ENCODE data around the gene SHKBP1.
"Not testable (repeated sequence)": the region's sequence is repeated elsewhere in the genome, so short reads cannot be mapped to it uniquely, and the experiment has no call there.

SHKBP1 gene

DNA sequence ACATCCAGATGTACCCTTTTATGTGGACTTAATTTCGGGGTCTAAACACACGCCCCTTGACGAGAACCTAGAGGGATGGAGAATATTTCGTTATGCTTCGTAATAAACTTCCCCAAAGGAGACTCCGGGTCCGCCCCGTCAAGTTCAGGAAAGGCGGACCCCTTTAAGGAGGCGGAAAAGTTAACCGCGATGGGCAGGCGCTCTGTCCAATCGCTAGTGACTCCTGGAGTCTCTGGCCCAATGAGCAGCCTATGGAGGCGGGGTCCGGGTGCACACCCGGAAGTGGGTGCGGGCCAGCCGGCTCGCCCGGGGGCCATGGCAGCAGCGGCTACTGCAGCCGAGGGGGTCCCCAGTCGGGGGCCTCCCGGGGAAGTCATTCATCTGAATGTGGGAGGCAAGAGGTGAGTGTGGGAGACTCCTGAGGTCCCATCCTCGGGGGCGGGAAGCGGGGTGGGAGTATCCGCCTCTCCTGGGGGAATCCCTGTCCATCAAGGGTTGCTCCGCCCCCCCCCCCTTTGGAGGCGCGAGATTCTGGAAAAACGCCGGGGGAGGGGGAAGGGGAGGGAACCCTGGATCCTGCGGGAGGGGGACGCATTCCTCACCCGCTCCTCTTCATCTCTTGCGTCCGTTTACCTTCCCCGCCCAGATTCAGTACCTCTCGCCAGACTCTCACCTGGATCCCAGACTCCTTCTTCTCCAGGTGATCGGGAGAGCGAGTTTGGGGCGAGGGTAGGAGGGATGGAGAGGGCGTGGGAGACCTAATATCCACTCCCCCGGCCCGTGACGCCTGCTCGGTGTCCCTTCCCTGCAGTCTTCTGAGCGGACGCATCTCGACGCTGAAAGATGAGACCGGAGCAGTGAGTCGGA lies at the start of gene SHKBP1:
Gene SHKBP1 (plus strand): TSS at position 289 of the 867 bp plus-strand sequence. CDS start 27 bp downstream, at position 316.
- DNase-seq = peak; percentile 88

DNA sequence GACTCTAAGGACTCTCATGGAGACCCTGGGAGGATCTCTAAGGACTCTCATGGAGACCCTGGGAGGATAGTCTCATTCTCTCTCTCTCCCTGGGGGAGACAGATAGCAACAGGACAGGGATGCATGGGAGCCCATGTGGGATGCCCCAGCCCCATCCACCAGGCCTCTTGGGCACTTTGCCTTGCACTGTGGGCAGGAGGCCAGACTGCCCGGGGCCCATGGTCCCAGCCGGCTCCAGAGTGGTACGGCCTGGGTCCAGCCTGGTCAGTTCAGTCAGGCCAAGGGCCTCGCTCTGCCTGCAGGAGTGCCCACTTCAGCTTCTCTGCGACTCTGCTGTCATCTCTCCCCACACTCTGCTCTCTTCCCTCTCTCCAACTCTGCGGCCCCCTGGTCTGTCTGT lies 48.6 kb upstream of the SHKBP1 start:
- DNase-seq = no peak

DNA sequence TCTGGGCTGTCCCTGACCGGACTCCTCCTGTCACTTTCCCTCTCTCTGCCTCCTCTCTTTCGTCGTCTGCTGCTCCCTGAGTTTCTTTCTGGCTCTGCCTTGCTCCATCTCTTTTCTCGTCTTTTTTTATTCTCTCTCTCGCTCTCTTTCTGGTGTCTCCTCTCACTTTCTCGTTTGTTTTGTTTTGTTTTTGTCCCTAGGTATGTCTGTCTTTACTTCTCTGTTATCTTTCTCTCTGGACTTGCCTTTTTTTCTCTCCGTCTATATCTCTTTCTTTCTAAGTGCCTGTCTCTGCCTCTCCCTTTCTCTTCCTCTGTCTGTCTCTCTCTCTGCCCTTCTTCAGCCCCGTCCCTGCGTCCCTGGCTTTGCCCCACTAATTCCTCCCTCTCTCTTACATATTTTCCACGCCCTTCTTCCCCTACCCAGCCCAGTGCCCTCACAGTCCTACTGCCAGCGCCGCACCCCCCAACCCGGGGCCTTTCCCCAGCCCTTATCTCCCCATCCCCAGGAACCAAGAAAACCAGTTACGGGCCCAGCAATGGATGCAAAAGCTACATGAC lies 48.1 kb upstream of the SHKBP1 start:
- DNase-seq = no peak

DNA sequence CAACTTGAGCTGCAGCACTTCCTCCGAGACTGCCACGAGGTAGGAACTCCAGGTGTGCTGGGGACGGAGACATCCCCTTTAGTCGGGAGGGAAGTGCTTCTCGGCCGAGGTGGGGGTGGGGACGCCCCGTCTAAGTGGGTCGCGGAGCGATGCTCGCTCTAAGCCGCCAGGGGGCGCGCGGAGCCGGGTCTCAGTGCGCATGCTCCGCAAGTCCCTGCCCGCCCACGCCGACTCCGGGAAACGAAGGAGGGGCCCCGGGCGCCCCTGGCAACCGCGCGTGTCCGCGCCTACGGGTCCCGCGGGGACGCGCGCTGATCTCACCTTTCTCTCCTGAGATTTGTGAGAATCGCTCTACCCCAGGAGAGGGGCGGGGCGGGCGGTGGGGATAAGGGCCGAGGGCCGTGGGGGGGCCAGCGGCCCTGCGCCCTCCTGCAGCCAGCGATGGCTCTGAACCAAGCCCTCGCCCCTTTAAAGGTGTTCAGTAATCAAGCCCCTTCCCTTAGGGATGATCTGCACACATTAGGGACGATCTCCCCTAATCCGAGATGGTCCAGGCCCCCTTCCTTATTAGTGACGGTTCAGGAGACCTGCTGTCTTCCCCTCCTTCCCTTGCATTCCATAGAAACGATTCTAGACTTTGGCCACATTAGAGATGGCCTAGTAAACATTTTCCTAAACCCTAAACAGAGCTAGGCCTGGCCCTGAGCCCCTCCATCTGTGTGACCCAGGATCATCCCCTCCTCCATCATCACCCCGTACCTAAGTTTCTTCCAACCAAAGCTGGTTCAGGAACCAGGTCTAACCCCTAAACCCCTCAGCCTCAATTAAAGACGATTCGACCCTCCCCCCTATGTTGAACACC lies 47.3 kb upstream of the SHKBP1 start:
- DNase-seq = peak; percentile 87

DNA sequence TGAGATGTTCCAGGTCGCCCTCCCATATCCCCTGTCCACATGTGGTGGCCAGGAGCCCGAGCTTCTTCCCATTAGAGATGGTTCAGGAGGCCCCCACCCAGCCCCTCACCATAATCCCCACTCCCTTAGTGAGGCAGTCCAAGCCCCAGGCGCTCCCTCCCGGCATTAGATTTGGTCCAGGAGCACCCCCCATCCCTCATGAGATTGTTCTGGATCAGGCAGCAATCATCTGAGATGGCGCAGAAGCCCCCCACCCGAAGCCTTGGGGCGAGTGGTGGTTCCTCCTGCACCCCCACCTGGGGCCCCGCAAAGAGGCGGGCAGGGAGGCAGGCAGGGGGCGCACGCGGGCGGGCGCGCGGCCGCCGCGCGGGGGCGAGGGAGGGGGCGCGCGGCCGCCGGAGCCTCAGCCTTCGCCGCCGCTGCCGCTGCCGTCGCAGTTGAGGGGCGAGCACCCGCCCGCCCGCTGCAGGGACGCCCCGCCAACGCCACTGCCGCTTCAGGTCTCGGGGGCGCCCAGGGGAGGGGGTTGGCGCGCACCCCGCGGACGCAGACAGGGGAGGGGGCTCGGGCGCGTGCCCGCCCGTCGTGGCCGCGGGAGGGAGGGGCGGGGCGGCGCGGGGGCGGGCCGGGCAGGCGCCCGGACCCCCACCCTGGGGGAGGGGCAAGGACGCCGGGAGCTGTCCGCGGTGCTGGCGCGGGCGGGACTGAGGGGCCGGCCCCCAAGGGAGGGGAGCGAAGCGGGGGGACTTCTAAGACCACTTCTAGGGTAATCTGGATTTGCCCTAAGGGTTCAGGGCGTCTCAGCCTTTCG lies 46.4 kb upstream of the SHKBP1 start:
- DNase-seq = peak; percentile 34

GRCh38 chr19:40533508-40533907 lies 43.2 kb upstream of the SHKBP1 start:
- no peak for DNase-seq

GRCh38 chr19:40534148-40534547 lies 42.5 kb upstream of the SHKBP1 start:
- no peak for DNase-seq

DNA sequence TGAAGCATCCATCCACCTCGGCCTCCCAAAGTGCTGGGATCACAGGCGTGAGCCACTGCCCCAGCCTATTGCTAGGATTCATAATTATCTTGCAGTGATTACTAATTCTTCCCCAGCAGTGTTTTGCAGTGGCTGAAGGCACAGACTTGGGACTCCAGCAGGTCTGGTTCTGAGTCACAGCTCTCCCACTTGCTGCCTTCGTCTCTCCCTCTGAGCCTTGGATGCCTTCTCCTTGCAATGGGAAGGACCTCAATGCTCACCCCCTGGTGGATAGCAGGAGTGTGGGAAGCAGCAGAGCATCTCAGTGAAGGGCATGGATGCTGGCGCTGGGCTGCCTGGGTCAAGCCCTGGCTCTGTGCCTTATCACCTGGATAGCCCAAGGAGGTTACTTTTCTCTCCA lies 37.6 kb upstream of the SHKBP1 start:
- no peak for DNase-seq

- peak; percentile 41 for DNase-seq
Observed at GRCh38 chr19:40542202-40542859, 34.3 kb upstream of the SHKBP1 start.

DNA sequence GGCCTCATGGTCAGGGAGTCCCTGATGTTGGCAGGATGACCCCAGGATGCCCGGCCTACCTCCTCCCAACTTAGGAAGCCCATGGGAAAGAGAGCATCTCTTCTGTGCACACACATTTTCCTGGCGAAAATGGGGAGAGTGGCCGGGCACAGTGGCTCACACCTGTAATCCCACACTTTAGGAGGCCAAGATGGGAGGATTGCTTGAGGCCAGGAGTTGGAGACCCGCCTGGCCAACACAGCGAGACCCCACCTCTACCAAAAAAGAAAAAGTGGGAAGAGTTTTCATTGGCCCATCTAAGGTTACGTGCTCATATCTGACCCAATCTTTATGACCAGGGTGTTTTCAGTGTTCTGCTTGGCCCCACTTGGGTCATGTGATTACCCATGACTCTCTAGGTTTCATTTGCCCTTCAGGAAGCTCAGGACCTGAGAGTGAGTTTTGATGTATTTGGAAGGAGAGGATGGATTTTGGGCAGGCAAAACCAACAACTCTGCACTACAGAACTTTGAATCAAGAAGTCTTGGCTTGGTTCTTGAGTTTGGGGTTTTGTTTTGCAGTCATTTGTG lies 33.6 kb upstream of the SHKBP1 start:
- no peak for DNase-seq

DNA sequence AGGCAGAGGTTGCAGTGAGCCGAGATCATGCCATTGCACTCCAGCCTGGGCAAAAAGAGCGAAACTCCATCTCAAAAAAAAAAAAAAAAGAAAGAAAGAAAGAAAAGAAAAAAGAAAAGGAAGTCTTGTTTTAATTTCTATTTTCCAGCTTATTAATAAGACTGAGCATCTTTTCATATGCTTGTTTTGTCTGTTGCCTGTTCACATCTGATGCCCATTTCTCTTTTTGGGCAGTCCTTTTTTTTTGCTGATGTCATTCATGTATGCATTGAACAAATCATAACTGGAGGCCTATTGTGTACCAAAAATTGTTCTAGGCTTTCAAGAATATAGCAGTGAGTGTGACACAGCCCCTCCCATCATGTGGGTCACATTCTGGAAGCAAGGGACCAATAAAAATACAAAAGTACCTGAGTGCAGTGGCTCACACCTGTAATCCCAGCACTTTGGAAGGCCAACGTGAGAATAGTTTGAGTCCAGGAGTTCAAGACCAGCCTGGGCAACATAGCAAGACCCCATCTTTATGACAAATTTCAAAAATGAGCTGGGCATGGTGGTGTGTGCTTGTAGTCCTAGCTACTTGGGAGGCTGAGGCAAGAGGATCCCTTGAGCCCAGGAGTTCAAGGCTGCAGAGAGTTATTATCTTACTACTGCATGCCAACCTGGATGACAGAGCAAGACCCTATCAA lies 30.4 kb upstream of the SHKBP1 start:
- not testable (repeated sequence) for DNase-seq

DNA sequence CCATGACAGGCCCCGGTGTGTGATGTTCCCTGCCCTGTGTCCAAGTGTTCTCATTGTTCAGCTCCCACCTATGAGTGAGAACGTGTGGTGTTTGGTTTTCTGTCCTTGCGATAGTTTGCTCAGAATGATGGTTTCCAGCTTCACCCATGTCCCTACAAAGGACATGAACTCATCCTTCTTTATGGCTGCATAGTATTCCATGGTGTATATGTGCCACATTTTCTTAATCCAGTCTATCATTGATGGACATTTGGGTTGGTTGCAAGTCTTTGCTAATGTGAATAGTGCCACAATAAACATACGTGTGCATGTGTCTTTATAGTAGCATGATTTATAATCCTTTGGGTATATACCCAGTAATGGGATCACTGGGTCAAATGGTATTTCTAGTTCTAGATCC lies 29.5 kb upstream of the SHKBP1 start:
- DNase-seq = not testable (repeated sequence)

DNA sequence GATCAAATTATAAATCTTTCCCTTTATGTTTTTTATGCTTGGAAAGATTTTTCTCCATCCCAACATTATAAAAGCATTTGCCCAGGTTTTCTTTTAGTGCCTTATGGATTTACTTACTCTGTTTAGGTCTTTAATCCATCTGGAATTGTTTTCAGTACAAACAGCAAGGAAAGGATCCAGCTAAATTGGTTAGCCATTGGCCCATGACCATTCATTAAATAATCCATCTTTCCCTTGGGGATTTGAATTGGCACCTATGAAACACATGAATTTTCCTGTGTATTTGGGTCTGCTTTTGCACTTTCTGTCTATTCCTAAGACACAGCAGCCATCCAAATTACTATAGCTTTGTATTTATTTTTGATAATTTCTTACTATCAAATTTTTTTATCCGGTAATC lies 28.8 kb upstream of the SHKBP1 start:
- no peak for DNase-seq

- peak; percentile 82 for DNase-seq
Observed at GRCh38 chr19:40549007-40549708, 27.5 kb upstream of the SHKBP1 start.

DNA sequence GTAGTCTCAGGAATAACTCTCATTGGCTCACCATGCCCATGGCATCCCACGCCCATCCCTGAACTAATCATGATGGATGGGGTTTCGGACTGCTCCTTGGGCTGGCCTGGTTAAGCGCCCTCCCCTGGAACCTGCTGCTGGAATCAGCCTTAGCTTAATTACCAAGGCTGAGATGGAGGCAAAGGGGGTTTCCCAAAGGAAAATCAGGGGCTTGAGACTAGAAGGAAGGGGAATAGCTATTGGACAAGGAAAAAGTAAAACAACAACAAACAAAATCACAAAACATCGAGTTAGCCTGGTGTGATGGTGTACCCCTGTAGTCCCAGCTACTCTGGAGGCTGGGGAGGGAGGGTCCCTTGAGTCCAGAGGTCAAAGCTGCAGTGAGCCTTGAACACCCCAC lies 25.7 kb upstream of the SHKBP1 start:
- DNase-seq = no peak

DNA sequence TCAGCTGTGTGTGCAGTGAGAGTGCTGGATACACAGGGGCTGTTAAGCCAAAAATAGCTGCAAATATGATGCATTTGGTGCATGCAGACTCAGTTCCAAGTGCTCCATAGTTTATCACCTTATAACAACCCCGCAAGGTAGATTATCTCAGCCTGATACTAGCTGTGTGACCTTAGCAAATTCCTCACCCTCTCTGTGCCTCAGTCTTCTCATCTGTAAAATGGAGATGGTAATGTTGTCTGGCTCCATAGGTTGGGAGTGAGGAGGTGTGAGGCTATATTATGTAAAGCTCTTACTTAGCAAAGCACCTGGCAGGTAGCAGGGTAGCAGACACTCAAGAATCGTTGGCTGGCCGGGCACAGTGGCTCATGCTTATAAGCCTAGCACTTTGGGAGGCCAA lies 23.8 kb upstream of the SHKBP1 start:
- no peak for DNase-seq

DNA sequence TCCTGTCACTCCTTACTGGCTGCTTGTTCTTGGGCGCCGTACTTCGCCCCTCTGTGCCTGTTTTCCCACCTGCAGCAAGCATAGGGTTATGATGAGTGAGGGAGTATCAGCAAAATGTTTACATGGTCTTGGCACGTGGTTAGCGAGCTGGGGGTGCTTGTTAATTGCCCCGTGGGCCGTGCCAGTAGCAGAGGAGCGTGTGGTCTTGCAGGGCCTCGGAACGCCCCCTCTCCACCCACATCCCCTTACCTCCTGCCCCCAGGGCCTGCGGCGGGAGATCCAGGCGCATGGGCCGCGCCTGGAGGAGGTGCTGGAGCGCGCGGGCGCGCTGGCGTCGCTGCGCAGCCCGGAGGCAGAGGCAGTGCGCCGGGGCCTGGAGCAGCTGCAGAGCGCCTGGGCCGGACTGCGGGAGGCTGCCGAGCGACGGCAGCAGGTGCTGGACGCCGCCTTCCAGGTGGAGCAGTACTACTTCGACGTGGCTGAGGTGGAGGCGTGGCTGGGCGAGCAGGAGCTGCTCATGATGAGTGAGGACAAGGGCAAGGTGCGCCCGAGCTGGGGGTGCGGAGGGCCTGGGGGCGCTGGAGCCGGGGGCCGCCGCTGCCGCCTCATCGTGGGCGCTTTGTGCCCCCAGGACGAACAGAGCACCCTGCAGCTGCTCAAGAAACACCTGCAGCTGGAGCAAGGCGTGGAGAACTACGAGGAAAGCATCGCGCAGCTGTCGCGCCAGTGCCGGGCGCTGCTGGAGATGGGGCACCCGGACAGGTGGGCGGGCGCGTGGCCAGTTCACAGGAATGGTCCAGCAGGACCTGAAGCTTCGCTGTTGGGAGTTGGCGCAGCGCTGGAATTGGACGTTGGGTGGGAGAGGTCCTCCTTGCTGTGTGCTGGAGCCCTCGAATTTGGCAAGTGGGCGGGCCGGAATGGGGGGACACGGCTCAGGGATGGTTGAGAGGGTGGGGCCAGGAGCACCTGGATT lies 22.5 kb upstream of the SHKBP1 start:
- DNase-seq = no peak

DNA sequence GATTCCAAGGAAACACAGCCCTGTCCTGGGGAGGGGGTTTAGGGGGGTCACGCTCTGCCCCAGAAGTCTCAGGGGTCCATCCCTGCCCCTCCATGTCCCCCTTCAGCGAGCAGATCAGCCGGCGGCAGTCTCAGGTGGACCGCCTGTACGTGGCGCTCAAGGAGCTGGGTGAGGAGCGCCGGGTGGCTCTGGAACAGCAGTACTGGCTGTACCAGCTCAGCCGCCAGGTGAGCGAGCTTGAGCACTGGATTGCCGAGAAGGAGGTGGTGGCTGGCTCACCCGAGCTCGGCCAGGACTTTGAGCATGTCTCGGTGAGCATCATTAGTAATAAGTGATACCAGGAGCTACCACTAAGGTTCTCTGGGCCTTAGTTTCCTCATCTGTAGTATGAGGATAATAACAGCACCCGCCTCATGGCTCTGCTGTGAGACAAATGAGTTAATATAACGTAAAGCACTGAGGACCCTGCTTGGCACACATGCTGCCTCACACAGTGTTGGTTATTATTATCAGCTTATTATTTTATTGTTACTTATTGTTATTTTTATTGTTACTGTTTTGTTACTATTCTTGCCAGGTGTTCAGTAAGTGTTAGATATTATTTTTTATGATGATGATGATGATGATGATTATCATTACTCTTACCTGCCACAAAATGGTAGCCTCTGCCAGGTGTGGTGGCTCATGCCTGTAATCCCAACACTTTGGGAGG lies 20.5 kb upstream of the SHKBP1 start:
- no peak for DNase-seq
